ENCODE data around the gene PRDM16.

PRDM16 gene

GRCh38 chr1:3332662-3333061 is 263.7 kb downstream of the PRDM16 start:
- Mint-ChIP-seq H3K27ac (no peak overlapping the region), H3K4me1 (no peaks in the 10 kb centered on the region), H3K4me3 (no peak overlapping the region), H3K36me3 (no peaks in the 10 kb centered on the region), H3K9me3 (peaks cover 4% of the 10 kb centered on the region), H3K27me3 (peaks cover 3% of the 10 kb centered on the region)
- DNase-seq, result no peak
- CTCF ChIA-PET, result no interaction called here

GRCh38 chr1:3333903-3334302 is 264.9 kb downstream of the PRDM16 start:
- peaks cover 3% of the 10 kb centered on the region for H3K27me3 Mint-ChIP-seq
- no peaks in the 10 kb centered on the region for H3K4me1 Mint-ChIP-seq
- no peak for DNase-seq
- H3K9me3 Mint-ChIP-seq, result peaks cover 7% of the 10 kb centered on the region
- CTCF ChIA-PET, result no interaction called here
- no peak overlapping the region for H3K27ac Mint-ChIP-seq
- no peaks in the 10 kb centered on the region for H3K36me3 Mint-ChIP-seq
- H3K4me3 Mint-ChIP-seq, result no peak overlapping the region

DNA sequence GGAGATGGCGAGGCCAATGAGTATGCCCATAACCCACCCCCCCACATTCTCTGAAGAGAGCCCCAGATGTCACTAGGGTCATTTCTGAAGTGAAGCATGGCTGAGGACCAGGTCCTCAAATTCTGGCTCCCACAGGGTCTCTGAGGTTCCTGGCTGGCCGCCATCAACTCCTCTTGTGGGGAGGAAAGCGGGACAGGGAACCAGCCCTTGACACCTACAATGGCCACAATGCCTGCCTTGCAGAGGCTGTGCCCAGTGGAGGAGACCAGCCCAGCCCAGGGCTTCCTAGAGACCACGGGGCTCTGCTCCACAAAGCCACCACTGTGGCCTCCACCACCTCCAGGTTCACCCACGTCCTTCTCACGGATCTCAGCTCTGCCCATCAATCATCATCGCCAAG is 265.4 kb downstream of the PRDM16 start:
- Mint-ChIP-seq H3K4me1 (no peaks in the 10 kb centered on the region), H3K27ac (no peak overlapping the region), H3K4me3 (no peak overlapping the region), H3K36me3 (no peaks in the 10 kb centered on the region), H3K27me3 (peaks cover 3% of the 10 kb centered on the region), H3K9me3 (peaks cover 7% of the 10 kb centered on the region)
- DNase-seq, result no peak
- CTCF ChIA-PET, result no interaction called here

DNA sequence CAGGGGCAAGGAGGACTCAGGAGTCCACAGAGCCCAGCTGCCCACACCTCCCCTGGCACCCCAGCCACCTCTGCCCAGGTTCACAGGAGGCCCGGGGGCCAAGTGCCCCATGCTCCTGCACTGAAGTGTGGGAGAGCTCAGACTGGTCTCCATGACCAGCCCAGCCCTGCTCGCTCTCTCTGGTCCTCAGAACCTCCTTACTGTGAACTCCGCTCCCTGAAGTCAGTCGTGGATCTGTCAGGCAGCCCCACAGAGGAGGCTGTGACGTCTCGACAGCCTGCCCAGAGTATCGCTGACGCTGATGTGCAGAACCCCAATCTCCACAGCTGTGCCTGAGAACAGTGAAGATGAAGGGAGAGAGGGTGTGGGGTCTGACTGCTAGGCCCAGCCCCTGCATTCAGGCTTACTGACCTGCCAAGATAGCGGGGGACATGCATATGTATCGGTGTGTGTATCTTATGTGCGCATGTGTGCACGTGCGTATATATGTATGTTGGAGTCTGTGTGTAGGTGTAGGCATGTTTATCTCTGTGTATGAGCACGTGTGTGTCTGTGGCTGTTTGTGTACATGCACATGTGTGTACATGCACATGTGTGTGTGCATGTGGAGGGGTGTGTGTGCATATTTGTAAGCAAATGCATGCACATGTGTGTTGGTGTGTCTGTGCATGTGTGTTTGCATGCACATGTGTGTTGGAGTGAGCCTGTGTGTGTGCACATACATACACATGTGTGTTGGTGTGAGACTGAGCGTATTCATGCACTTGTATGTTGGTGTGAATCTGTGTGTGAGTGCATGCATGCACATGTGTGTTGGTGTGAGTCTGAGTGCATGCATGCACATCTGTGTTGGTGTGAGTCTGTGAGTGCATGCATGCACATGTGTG is 267.0 kb downstream of the PRDM16 start:
- peaks cover 7% of the 10 kb centered on the region for H3K9me3 Mint-ChIP-seq
- H3K4me3 Mint-ChIP-seq, result no peak overlapping the region
- CTCF ChIA-PET, result no interaction called here
- no peaks in the 10 kb centered on the region for H3K4me1 Mint-ChIP-seq
- peaks cover 3% of the 10 kb centered on the region for H3K27me3 Mint-ChIP-seq
- H3K27ac Mint-ChIP-seq, result no peak overlapping the region
- H3K36me3 Mint-ChIP-seq, result no peaks in the 10 kb centered on the region
- no peak for DNase-seq

GRCh38 chr1:3336641-3337630 is 267.9 kb downstream of the PRDM16 start:
- no peak for DNase-seq
- peaks cover 7% of the 10 kb centered on the region for H3K9me3 Mint-ChIP-seq
- H3K4me1 Mint-ChIP-seq, result no peaks in the 10 kb centered on the region
- H3K27ac Mint-ChIP-seq, result no peak overlapping the region
- H3K27me3 Mint-ChIP-seq, result peaks cover 3% of the 10 kb centered on the region
- no peaks in the 10 kb centered on the region for H3K36me3 Mint-ChIP-seq
- CTCF ChIA-PET, result no interaction called here
- no peak overlapping the region for H3K4me3 Mint-ChIP-seq

GRCh38 chr1:3337798-3338724 is 269.1 kb downstream of the PRDM16 start:
- H3K27ac Mint-ChIP-seq, result no peak overlapping the region
- no peak overlapping the region for H3K4me3 Mint-ChIP-seq
- H3K36me3 Mint-ChIP-seq, result no peaks in the 10 kb centered on the region
- H3K27me3 Mint-ChIP-seq, result peaks cover 3% of the 10 kb centered on the region
- CTCF ChIA-PET, result no interaction called here
- no peak for DNase-seq
- no peaks in the 10 kb centered on the region for H3K4me1 Mint-ChIP-seq
- H3K9me3 Mint-ChIP-seq, result peaks cover 11% of the 10 kb centered on the region

- Mint-ChIP-seq H3K27ac (no peak overlapping the region), H3K36me3 (no peaks in the 10 kb centered on the region), H3K4me1 (no peaks in the 10 kb centered on the region), H3K9me3 (peaks cover 13% of the 10 kb centered on the region), H3K4me3 (no peak overlapping the region), H3K27me3 (peaks cover 3% of the 10 kb centered on the region)
- no peak for DNase-seq
- CTCF ChIA-PET, result no interaction called here
Measured at GRCh38 chr1:3338725-3339070, 269.7 kb downstream of the PRDM16 start.

DNA sequence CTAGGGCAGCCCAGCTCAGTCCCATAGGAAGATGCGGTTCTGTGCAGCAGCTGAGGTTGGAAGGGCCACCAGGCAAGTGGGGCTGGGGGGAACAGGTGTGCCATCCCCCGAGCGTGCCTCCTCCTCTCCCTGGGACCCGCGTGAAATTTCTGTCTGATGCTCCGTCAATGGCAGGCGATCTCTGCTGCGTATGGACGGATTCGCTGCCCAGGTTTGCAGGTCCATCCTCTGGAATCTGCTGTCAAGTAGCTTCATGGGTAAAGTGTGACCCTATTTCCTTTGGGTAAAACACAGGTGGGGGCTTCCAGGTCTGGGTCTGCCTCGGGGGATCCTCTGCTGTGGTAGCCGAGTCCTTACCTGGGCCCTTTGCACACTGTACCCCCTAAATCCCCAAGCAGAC is 270.9 kb downstream of the PRDM16 start:
- no peak overlapping the region for H3K27ac Mint-ChIP-seq
- H3K36me3 Mint-ChIP-seq, result no peaks in the 10 kb centered on the region
- DNase-seq, result no peak
- no peaks in the 10 kb centered on the region for H3K4me1 Mint-ChIP-seq
- CTCF ChIA-PET, result no interaction called here
- H3K9me3 Mint-ChIP-seq, result peaks cover 24% of the 10 kb centered on the region
- no peak overlapping the region for H3K4me3 Mint-ChIP-seq
- peaks cover 3% of the 10 kb centered on the region for H3K27me3 Mint-ChIP-seq

- no peaks in the 10 kb centered on the region for H3K36me3 Mint-ChIP-seq
- no peak overlapping the region for H3K27ac Mint-ChIP-seq
- H3K4me3 Mint-ChIP-seq, result no peak overlapping the region
- no peak for DNase-seq
- peaks cover 23% of the 10 kb centered on the region for H3K9me3 Mint-ChIP-seq
- CTCF ChIA-PET, result no interaction called here
- H3K27me3 Mint-ChIP-seq, result no peaks in the 10 kb centered on the region
- no peaks in the 10 kb centered on the region for H3K4me1 Mint-ChIP-seq
Measured at GRCh38 chr1:3340548-3341235, 271.7 kb downstream of the PRDM16 start.

DNA sequence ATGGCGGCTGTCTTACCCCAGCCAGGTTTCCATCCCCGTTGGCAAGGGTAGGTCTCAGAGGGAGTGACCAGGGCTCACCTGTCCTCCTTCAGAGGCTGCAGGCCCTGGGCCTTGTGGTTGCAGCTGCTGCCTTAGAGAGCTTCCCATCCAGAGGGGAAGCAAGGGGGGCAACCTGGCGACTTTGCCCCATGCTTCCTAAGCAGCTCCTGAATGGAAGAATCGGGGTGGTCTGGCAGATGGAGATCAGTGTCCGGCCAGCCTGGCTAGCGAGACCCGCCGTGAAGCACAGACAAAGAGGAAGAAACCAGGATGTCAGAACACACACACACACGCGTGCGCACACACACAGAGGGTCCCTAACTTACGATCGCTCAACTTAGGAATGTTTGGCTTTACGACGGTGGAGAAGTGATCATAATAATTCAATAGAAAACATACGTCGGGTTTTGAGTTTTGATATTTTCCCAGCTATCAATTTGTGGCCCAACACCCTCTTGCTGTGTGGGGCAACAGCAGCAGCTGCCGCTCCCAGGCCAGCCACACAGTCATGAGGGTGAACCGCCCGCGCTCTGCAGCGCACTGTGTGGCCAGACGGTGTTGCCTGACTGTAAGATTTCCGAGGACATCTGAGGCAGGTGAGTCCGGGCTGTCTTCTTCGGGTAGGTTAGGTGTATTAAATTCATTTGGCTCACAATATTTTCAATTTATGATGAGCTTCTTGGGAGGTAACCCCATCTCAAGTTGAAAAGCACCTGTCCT is 272.4 kb downstream of the PRDM16 start:
- Mint-ChIP-seq H3K4me3 (no peak overlapping the region), H3K27me3 (no peaks in the 10 kb centered on the region), H3K9me3 (peaks cover 23% of the 10 kb centered on the region), H3K36me3 (no peaks in the 10 kb centered on the region), H3K27ac (no peak overlapping the region), H3K4me1 (no peaks in the 10 kb centered on the region)
- CTCF ChIA-PET, result no interaction called here
- DNase-seq, result no peak

DNA sequence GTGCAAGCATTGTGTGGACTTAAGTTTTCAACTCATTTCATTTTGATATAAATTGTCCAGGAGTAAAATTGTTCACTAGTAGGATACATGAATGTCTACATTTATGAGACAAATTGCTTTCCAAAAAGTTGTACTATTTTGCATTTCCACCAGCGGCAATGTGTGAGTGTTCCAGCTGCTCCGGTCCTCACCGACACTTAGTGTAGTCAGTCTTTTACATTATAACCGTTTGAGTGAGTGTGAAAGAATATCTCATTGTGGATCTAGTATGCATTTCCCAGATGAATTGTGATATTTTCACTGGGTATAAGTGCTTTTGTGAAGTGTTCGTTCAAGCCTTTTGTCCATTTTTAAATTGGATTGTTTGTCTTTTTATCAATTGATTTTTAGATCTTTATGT is 274.0 kb downstream of the PRDM16 start:
- no peaks in the 10 kb centered on the region for H3K4me1 Mint-ChIP-seq
- DNase-seq, result no peak
- CTCF ChIA-PET, result no interaction called here
- no peak overlapping the region for H3K4me3 Mint-ChIP-seq
- no peak overlapping the region for H3K27ac Mint-ChIP-seq
- peaks cover 18% of the 10 kb centered on the region for H3K9me3 Mint-ChIP-seq
- H3K27me3 Mint-ChIP-seq, result no peaks in the 10 kb centered on the region
- peaks cover 1% of the 10 kb centered on the region for H3K36me3 Mint-ChIP-seq

DNA sequence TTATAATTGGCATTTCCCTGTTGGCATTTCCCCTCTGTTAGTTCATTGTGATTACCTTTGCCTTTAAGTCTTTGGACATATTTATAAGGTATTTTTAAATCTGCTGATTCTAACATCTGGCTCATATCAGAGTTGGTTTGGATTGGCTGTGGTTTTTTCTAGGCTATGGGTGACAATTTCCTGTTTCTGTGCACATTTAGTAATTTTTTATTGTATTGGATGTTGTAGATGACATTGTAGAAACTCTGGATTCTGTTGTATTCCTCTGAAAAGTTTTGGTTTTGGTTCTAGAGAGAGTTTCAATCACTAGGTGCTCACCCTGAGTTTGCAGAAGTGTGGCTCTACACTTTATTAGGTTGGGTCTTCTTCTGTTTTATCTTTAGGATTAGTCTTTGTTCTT is 275.4 kb downstream of the PRDM16 start:
- H3K36me3 Mint-ChIP-seq, result peaks cover 1% of the 10 kb centered on the region
- no peak for DNase-seq
- no peak overlapping the region for H3K4me3 Mint-ChIP-seq
- no peaks in the 10 kb centered on the region for H3K27me3 Mint-ChIP-seq
- H3K9me3 Mint-ChIP-seq, result peaks cover 17% of the 10 kb centered on the region
- CTCF ChIA-PET, result no interaction called here
- H3K27ac Mint-ChIP-seq, result no peak overlapping the region
- H3K4me1 Mint-ChIP-seq, result no peaks in the 10 kb centered on the region

DNA sequence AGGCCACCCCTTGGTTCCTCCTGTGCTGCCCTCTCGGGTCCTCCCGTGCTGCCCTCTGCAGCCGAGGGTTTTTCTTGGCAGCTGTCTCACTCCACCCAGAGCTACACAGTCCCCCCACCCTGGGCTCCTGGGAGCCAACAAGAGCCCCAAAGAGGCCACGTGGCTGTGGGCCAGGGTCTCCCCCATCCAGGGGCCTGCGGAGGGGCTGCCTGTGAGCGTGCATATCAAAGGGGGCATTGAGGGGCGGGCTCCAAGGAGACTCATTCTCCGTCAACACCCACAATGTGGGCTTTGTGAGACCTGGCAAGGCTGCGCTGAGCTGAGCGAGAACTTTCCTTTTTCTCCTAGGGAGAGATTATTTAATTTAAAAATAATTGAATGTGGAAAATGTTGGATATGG is 276.8 kb downstream of the PRDM16 start:
- H3K4me3 Mint-ChIP-seq, result no peak overlapping the region
- H3K27ac Mint-ChIP-seq, result no peak overlapping the region
- H3K27me3 Mint-ChIP-seq, result no peaks in the 10 kb centered on the region
- peaks cover 17% of the 10 kb centered on the region for H3K9me3 Mint-ChIP-seq
- H3K36me3 Mint-ChIP-seq, result peaks cover 1% of the 10 kb centered on the region
- H3K4me1 Mint-ChIP-seq, result no peaks in the 10 kb centered on the region
- DNase-seq, result no peak
- CTCF ChIA-PET, result no interaction called here

Data from activated naive CD4-positive, alpha-beta T cell treated with anti-CD3 and anti-CD28 coated beads, Interleukin-2, amount 10 ng/mL, durations not matched to agents 7 days and 5 days (primary cell).